Central memory CD4-positive, alpha-beta T cell (primary cell): ENCODE data around the gene DECR2.

Source experiments
- DNase-seq: peaks from one replicate; pipeline ENCODE4 v3.0.0; 2022

Gene DECR2

DNA sequence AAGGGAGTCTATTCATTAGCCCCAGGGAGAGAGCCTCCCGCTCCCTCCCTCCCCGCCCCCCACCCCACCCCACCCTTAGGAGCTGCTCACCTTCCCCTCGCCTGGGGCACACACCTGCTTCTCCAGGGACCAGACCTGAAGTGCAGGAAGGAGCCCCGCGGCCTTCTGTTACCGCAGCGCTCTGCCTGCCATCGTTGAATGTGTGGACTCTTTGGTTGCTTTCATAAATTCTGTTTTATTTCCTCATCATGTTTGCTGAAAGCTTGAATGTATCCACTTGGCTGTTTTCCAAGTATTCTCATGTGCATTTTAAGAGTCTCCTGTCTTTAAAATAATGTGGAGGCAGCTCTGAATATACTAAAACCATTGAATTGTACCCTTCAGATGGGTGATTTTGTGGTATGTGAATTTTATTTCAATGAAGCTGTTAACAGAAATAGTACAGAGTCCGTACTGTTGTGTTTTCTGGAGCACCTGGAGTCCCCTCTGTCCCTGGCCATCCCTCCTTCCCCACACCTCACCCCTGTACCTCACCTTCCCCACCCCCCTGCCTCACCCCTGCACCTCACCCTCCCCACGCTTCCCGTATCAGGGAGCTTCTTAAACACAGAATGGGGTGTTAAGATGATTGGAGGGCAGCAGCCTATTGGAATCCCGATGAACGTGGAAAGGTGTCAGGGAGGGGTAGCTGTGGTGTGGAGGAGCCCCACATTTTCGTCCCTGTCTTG lies 49.3 kb downstream of the DECR2 start:
- no peak for DNase-seq

DNA sequence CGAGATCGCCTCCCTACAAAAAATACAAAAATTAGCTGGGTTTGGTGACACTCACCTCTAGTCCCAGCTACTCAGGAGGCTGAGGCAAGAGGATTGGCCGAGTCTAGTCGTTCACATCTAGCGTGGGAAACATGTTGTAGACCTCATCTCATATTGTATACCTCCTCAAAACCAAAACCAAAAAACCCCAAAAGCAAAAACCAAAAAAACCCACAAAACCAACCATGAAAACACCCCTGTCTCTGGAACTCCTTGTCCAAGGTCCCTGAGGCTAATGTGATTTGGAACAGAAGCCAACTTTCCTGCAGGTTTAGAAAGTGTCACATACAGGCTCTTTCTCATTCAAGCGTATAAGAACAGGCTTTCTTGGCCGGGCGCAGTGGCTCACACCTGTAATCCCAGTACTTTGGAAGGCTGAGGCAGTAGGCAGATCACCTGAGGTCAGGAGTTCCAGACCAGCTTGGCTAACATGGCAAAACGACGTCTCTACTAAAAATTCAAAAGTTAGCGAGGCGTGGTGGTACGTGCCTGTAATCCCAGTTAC lies 52.8 kb downstream of the DECR2 start:
- no peak for DNase-seq

DNA sequence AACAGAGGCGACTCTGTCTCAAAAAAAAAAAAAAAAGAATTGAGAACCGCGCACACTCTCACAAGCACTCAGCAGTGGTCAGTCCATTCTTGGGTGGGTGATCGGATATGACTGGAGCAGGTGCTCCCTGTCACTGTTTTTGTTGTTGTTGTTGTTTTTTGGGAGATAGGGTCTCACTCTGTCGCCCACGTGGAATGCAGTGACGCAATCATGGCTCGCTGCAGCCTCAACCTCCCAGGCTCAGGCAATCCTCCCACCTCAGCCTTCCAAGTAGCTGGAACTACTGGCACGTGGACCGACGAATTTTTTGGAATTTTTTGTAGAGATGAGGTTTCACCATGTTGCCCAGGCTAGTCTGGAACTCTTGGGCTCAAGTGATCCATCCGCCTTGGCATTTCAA lies 53.8 kb downstream of the DECR2 start:
- DNase-seq = no peak

DNA sequence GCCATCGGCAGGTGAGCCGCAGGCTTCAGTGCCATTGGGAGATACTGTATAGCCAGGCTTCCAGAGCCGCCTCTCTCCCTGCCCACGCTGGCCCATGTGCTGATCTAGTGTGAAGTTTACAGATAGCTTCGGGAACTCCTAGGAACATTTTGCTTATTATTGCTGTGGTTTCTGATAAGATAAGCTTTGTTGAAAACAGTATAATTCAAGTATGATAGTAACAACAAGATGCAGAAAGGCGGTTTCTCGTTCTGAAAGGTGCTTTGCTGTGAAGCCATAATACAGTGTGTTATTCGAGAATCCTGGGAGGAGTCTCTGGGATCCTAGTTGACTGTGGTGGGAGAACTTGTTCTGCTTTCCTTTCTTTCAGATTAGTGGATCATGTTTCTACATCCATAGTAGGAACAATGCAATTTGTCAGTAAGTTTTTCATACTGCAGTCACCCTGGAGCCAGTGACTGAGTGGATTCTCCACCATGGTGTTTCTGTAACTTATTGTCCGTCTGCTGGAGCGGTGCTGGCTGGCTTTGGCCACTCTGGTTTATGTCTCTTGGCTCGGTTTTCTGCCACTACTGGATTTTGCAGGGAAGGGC lies 55.3 kb downstream of the DECR2 start:
- no peak for DNase-seq

DNA sequence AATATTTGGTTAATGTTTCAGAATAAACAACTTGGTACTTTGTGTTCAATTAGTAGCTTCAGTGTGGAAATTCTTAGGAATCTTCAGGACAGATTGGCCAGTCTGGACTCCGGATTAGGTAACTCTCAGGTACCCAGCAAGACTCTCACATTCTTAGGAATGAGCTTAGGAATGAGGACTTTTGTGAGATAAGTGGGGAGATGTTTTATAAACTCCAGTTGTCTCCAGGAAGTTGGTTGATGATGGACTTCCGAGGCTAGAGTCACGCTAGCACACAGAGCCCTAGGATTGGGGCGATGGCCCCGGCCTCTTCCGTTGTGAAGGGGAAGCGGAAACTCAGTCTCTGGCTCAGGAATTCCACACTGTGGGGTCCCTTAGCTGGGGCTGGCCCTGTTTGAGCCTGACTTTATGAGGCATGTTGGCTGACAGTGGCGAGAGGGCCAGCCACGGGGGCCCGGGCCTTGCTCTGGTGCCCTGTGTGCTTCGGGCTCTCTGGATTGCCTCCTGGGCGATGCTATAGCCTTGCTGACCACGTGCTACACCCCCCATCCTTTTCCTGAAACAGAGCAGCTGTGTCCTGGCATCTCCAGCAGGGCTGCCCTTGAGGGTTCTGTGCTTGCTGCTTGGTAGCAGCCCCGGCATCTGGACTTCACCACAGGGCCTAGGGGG lies 56.2 kb downstream of the DECR2 start:
- no peak for DNase-seq

DNA sequence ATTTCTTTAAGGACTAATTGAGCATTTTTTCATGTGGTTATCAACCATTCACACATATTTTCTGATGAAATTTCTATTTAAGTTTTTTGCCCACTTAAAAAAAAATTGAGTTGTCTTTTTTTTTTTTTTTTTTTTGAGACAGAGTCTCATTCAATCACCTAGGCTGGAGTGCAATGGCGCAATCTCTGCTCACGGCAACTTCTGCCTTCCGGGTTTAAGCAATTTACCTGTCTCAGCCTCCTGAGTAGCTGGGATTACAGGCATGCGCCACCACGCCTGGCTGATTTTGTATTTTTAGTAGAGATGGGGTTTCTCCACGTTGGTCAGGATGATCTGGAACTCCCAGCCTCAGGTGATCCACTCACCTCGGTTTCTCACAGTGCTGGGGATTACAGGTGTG lies 58.1 kb downstream of the DECR2 start:
- DNase-seq = no peak

DNA sequence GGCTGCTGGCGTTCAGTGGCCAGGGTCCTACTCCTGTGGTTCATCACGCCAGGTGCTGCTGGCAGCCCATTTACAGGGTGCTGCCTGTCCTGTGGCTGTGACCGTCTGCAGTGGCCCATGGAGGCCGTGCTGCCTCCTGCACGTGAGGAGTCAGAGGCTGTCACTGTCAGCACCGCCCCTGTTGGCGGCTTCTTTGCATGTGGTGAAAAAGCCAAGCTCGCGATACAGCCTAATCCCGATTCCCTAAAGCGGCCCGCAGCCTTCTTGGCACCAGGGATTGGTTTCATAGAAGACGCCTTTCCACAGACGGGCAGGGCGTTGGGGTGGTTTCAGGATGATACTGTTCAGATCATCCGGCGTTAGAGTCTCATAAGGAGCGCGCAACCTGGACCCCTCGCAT lies 59.1 kb downstream of the DECR2 start:
- no peak for DNase-seq
